MCF 10A (cell line): Measurements from ENCODE around the gene CEP120. TPM values are rescaled to one million over a fixed set of nuclear protein-coding genes. Genes with fewer than 3 reads are reported as not detected.
"Not testable (repeated sequence)": the region's sequence is repeated elsewhere in the genome, so short reads cannot be mapped to it uniquely, and the experiment has no call there.

Source experiments
- BruUV-seq: library from RNA; stranded (reverse); fragments of 400-500 nt; replicated peaks from 2 replicates; lab custom pipeline; 2021; lab: Mats Ljungman, UMichigan
- CTCF ChIA-PET: fragments of 300-600 bp; sonication (Branson Sonifier 250); formaldehyde crosslinking; extraction: SDS; loops from one replicate; lab custom pipeline; 2021; ENCODE audit warnings: antibody characterized with exemption, inconsistent platforms; lab: Yijun Ruan, JAX
- POLR2A ChIA-PET: fragments of 300-600, 350-650 bp; sonication (Branson Sonifier 250); formaldehyde crosslinking; extraction: SDS; loops from one replicate; lab custom pipeline; 2020; ENCODE audit warnings: antibody characterized with exemption, inconsistent platforms; lab: Yijun Ruan, JAX
- DNase-seq: peaks from one replicate; pipeline ENCODE4 v3.0.0-alpha.2; 2018; ENCODE audit not compliant: unreplicated experiment
- H3K27ac Mint-ChIP-seq: one replicate; pipeline ENCODE4 v1.8.0; 2022; ENCODE audit warnings: mild to moderate bottlenecking, low read depth, mixed read lengths; ENCODE audit not compliant: unreplicated experiment
- H3K27me3 Mint-ChIP-seq: one replicate; pipeline ENCODE4 v1.8.0; 2022; ENCODE audit warnings: mixed read lengths; ENCODE audit not compliant: insufficient read depth, unreplicated experiment
- H3K36me3 Mint-ChIP-seq: one replicate; pipeline ENCODE4 v1.8.0; 2022; ENCODE audit warnings: mild to moderate bottlenecking, moderate library complexity, mixed read lengths; ENCODE audit not compliant: insufficient read depth, unreplicated experiment
- H3K4me1 Mint-ChIP-seq: one replicate; pipeline ENCODE4 v1.8.0; 2022; ENCODE audit warnings: mixed read lengths; ENCODE audit not compliant: insufficient read depth, unreplicated experiment
- H3K4me3 Mint-ChIP-seq: one replicate; pipeline ENCODE4 v1.8.0; 2022; ENCODE audit warnings: mild to moderate bottlenecking, moderate library complexity, mixed read lengths; ENCODE audit not compliant: unreplicated experiment
- H3K9me3 Mint-ChIP-seq: one replicate; pipeline ENCODE4 v1.8.0; 2022; ENCODE audit warnings: mixed read lengths; ENCODE audit not compliant: unreplicated experiment
- CTCF ChIP-seq: fragments of 200-600 bp; IDR thresholded peaks from one replicate; pipeline ENCODE4 v1.8.0; 2022; ENCODE audit warnings: antibody characterized with exemption, mild to moderate bottlenecking; ENCODE audit not compliant: unreplicated experiment
- intact Hi-C: fragments of 100-400 bp; cut with micrococcal nuclease; formaldehyde crosslinking; loops from 2 replicates; pipeline ENCODE4 v1.14.1; 2022
- total RNA-seq: library from RNA; stranded (reverse); gene quantifications from 2 replicates; pipeline ENCODE4 v1.2.3, GENCODE V29; 2022

CEP120 gene
- total RNA-seq, 1 experiment from 2014 or later, result 54.5 TPM

- BruUV-seq, result no TSS peak
- DNase-seq, result peak; percentile 57
- no peaks in the 10 kb centered on the region for H3K27me3 Mint-ChIP-seq
- no peaks in the 10 kb centered on the region for H3K9me3 Mint-ChIP-seq
- H3K4me3 Mint-ChIP-seq, result no peak overlapping the region
- no peak overlapping the region for H3K27ac Mint-ChIP-seq
- intact Hi-C loops, result no loop called here
- CTCF ChIA-PET, result no interaction called here
- POLR2A ChIA-PET, result interaction anchor here (0.9 to 3.4 kb wide), 6 partner anchors 10 to 52 kb away, joined by 3 to 17 read pairs (median 4); partner anchors contain the start of gene CSNK1G3
- H3K4me1 Mint-ChIP-seq, result peaks cover 7% of the 10 kb centered on the region
- no peaks in the 10 kb centered on the region for H3K36me3 Mint-ChIP-seq
- TF ChIP-seq CTCF, result no peak
Observed at GRCh38 chr5:123460296-123460729, 37.1 kb upstream of the CEP120 start.

- BruUV-seq, intact Hi-C loops, H3K9me3 Mint-ChIP-seq, DNase-seq, POLR2A ChIA-PET, H3K27ac Mint-ChIP-seq, CTCF ChIA-PET, H3K36me3 Mint-ChIP-seq, H3K4me3 Mint-ChIP-seq, H3K27me3 Mint-ChIP-seq: not testable (repeated sequence)
- peaks cover 18% of the 10 kb centered on the region for H3K4me1 Mint-ChIP-seq
Observed at GRCh38 chr5:123458994-123459393, 35.8 kb upstream of the CEP120 start.

- no peak overlapping the region for H3K4me3 Mint-ChIP-seq
- H3K4me1 Mint-ChIP-seq, result peaks cover 18% of the 10 kb centered on the region
- no peaks in the 10 kb centered on the region for H3K36me3 Mint-ChIP-seq
- DNase-seq, result no peak
- TF ChIP-seq CTCF, result no peak
- BruUV-seq, result no TSS peak
- H3K9me3 Mint-ChIP-seq, result no peaks in the 10 kb centered on the region
- H3K27me3 Mint-ChIP-seq, result no peaks in the 10 kb centered on the region
- intact Hi-C loops, result no loop called here
- ChIA-PET POLR2A (interaction anchor here (0.8 to 1.8 kb wide), 5 partner anchors 10 to 49 kb away, joined by 3 to 6 read pairs (median 5); no protein-coding TSS in a partner anchor), CTCF (interaction anchor here (0.6 to 1.4 kb wide), 2 partner anchors 13 to 155 kb away, joined by 3 to 4 read pairs; no protein-coding TSS in a partner anchor)
- no peak overlapping the region for H3K27ac Mint-ChIP-seq
Observed at GRCh38 chr5:123456242-123456641, 33.0 kb upstream of the CEP120 start.

- TF ChIP-seq CTCF, result no peak
- Mint-ChIP-seq H3K27ac (no peak overlapping the region), H3K9me3 (no peaks in the 10 kb centered on the region), H3K27me3 (no peaks in the 10 kb centered on the region), H3K4me1 (peaks cover 18% of the 10 kb centered on the region), H3K4me3 (no peak overlapping the region), H3K36me3 (no peaks in the 10 kb centered on the region)
- DNase-seq, result peak; percentile 32
- POLR2A ChIA-PET, result interaction anchor here (0.8 to 1.8 kb wide), 5 partner anchors 10 to 50 kb away, joined by 3 to 6 read pairs (median 5); partner anchors contain the start of gene CEP120
- intact Hi-C loops, result no loop called here
- BruUV-seq, result no TSS peak
- CTCF ChIA-PET, result interaction anchor here (0.6 to 1.4 kb wide), 2 partner anchors 26 to 155 kb away, joined by 3 to 4 read pairs; no protein-coding TSS in a partner anchor
Observed at GRCh38 chr5:123455640-123456039, 32.4 kb upstream of the CEP120 start.
